ENCODE measurements around the gene HAUS3. TPM values are rescaled to one million over a fixed set of nuclear protein-coding genes. Genes with fewer than 3 reads are reported as not detected.

HAUS3 gene
- total and polyA plus RNA-seq, 2 of the 8 experiments (the other 6 are each of a cell fraction or from before 2014, with no cell fraction given), result 3.2 to 14.8 TPM

- TF ChIP-seq SP1 (IDR thresholded peaks at IDR 0.05; ENCODE audit: low read depth, low read length), result no peak
- no peak for TF ChIP-seq HDAC2 (IDR thresholded peaks at IDR 0.05; ENCODE audit: borderline replicate concordance in 1 of 2, low read depth in 2 of 2, low read length in 2 of 2)
These were observed 6.3 kb upstream of the HAUS3 start (continued) for GRCh38 chr4:2248044-2248780.
